GM19025 (cell line): ENCODE results near the gene CAMK1D.
"Not testable (repeated sequence)": the region's sequence is repeated elsewhere in the genome, so short reads cannot be mapped to it uniquely, and the experiment has no call there.

ENCODE experiments used
- ATAC-seq: cut with Tn5 transposase; IDR thresholded peaks from one replicate; pipeline ENCODE4 v1.9.1; 2021; ENCODE audit warnings: mild to moderate bottlenecking, low read depth, moderate library complexity; ENCODE audit not compliant: unreplicated experiment

Gene CAMK1D

DNA sequence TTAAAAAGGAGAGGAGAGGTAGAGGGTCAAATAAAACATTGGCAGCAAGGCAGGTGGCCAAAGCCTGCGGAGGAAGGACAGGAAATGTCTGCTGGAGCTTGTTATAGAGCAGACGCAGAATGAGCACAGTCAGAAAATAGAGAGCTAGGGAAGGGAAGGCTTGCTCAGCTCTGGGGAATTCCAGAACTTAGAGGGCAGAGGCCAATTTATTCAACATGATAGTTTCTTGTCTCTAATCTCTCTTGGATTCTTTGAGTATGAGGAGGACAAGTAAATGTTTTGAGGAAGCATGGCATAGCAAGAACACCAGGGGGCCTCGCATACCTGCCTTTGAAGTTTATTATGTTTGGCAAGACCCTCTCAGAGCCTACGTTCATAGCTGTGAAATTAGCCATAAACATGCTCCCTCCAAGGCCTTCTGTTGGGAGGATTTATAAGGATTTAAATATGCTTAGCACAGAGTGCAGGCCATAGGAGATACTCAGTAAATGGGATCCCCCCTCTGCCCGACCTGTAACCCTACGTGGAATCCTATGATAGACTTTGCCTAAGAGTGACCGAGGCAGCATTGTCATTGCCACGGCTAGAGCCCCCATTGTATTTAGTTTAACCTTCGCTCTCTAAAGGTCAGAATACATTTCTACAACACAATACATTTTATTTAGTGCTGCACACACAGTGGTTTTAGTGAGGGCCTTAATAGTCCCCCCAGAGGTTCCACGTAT, 358.3 kb downstream of the CAMK1D start:
- no peak for ATAC-seq

GRCh38 chr10:12709000-12709401, 359.7 kb downstream of the CAMK1D start:
- no peak for ATAC-seq

DNA sequence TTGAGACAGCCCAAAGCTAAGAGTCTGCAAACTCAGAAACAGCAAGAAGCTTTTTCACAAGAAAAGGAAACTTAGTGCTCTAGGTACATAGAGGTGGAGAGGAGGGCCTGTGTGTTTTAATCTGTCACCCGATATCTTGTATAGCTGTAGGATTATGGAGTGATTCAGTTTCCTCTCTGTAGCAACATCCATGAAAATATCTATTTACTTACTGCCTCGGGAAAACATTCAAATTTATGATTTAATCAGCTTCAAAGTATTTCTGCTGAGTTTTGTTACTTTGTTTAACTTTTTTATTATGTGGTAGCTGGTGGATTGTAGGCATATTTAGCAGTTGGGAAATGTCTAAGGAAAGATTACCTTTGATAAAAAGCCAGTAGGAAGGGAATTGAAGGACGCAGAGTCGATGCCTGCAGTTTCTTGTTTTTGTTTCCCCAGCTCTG, 360.2 kb downstream of the CAMK1D start:
- ATAC-seq = no peak

- ATAC-seq = no peak
Observed at GRCh38 chr10:12710157-12710556, 360.8 kb downstream of the CAMK1D start.

GRCh38 chr10:12710594-12711349, 361.4 kb downstream of the CAMK1D start:
- ATAC-seq = no peak

- no peak for ATAC-seq
Observed at GRCh38 chr10:12711350-12711708, 362.0 kb downstream of the CAMK1D start.

DNA sequence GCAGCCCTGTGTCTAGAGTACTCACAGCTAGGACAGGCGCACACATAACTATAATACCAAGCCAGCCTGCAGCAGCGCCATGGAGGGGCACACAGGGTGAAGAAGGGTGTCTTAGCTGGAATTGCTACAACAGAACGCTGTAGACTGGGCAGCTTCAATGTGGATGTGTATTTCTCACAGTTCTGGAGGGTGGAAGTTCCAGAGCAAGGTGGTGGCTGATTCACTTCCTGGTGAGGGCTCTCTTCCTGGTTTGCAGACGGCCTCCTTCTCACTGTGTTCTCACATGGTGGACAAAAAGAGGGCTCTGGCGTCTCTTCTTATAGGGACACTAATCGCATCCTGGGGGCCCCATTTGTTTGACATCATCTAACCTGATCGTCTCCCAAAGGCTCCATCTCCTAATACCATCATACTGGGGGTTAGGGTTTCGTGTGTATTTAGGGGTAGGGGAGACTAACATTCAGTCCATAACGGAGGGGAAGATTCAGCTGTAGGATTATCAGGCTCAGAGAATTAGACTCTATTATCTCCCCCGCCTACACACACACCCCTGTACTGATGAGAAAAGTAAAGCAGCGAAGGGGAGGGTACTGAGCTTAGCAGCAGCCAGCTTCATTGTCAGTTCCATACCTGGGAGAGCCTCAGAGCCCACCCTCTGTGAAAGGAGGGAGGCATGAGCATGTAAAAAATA, 363.1 kb downstream of the CAMK1D start:
- no peak for ATAC-seq

GRCh38 chr10:12712984-12713316, 363.6 kb downstream of the CAMK1D start:
- ATAC-seq = not testable (repeated sequence)

GRCh38 chr10:12716042-12716441, 366.7 kb downstream of the CAMK1D start:
- ATAC-seq = no peak

- ATAC-seq = no peak
Observed at GRCh38 chr10:12717981-12718707, 368.8 kb downstream of the CAMK1D start.

- ATAC-seq = no peak
Observed at GRCh38 chr10:12719365-12719764, 370.0 kb downstream of the CAMK1D start.

DNA sequence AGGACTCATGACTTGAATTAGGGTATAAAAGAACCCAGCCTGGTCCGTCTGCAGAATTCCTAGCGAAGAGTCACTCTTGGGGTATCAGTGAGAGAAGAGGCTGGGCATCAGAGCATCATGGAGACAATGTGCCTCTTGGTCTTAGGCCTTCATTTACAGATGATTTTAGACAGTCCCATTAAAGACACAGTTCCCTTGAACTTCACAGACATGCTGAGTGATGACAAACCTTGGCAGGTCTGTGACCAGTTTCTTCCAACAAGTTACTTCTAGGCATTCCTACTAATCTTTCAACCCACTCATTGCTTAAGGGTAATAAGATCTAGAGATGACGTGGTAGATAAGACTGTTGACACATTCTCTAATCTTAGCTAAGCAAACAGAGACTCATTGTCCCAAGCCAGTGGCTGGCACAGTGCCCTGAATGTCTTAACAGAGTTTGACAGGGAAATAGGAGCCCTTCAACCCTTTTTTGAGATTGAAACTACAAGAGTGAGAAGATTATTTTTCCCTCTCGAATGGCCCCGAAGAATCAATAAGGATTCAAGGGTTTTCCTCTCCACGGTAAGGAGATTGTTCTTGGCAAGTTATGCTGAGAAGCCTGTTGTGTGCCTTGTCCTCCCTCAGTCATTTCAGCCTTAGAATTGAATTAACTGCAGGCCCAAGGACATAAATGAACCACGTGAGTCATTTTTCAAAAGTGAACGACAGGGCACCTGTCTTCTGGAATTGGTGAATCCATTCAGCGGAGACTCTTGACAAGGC, 371.1 kb downstream of the CAMK1D start:
- ATAC-seq = no peak

- ATAC-seq = no peak
Observed at GRCh38 chr10:12721334-12721733, 372.0 kb downstream of the CAMK1D start.

DNA sequence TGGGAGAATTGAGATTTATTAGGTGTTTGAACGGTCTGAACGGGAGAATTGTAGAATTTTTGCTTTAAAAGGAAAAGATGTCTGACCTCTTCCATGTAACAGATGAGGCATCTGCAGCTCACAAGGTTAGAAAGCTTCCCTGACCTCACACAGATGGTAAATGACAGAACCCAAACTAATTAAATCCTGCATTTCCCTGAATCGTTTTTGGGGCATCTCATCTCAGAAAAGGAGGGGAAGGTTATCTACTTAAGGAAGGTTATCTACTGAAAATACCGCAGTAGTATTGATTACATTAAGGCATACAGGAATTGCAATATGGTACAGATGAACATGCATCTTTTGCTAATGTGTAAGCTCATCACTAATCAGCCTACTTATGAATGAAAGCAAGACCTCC, 373.9 kb downstream of the CAMK1D start:
- ATAC-seq = no peak

- ATAC-seq = no peak
Observed at GRCh38 chr10:12724807-12725579, 375.6 kb downstream of the CAMK1D start.

GRCh38 chr10:12725580-12725888, 376.2 kb downstream of the CAMK1D start:
- ATAC-seq = not testable (repeated sequence)

DNA sequence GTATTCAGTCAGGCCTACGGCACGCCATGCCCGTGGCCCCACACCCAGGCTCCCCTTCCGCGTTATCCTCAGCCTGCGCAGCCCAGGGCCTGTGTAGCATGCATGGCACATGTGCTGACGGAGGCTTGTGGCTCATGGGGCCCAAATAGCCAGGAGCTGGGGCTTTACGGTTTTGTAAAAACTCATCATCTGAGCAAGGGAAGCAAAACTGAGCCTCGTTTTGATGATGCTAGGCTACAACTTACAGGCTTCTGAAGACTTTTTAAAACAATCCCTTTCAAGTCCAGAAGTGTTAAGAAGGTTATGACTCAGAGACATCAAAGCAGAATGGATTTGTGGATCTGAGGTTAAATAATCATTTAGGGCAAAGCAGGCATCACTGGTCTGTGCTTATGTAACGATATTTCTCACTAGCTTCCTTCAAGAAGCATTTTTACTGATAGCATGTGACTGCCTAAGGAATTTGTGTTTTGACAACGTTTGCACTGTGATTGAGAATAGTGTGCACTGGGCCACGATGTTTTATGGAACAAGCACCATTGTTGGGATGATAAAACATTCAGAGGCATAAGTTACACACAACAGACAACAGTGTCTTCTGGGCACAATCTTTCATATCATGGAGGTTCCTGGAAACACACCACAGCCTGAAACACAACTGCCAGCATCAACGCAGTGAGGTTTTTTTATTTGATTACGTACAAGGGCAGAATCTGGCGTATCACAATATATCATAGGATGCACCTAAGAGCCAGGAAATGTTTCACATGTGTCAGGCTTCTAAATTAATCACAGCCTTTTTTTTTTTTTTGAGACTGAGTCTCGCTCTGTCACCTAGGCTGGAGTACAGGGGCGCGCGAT, 377.9 kb downstream of the CAMK1D start:
- ATAC-seq = no peak

- no peak for ATAC-seq
Observed at GRCh38 chr10:12727832-12728215, 378.5 kb downstream of the CAMK1D start.

GRCh38 chr10:12728494-12728893, 379.1 kb downstream of the CAMK1D start:
- ATAC-seq = no peak
